T-cell (primary cell): ENCODE data around the gene CD4. TPM values are rescaled to one million over a fixed set of nuclear protein-coding genes. Genes with fewer than 3 reads are reported as not detected.
A peak's percentile ranks its signal among the peaks of the same experiment; 100 is the strongest.
"Not testable (repeated sequence)": the region's sequence is repeated elsewhere in the genome, so short reads cannot be mapped to it uniquely, and the experiment has no call there.

Experiments
- ATAC-seq, 4 experiments: fragments of 200-7000 bp in 3 of 4; fragments of 150-1000 bp in 1 of 4; cut with Tn5 transposase; replicated peaks in 1 of 4; 1 replicate in 3 of 4; 2 replicates in 1 of 4; pipeline ENCODE4 v1.10.0; 2021; ENCODE audit warnings: moderate library complexity in 3 of 4, mild to moderate bottlenecking in 2 of 4, moderate number of reproducible peaks in 1 of 4
- CTCF ChIA-PET, 2 donors: fragments of 300-600 bp; sonication (Branson Sonifier 250); formaldehyde crosslinking; loops; one replicate each; lab custom pipeline; 2022; ENCODE audit warnings: antibody characterized with exemption in 2 of 2; lab: Charles Lee
- POLR2A ChIA-PET, 2 donors: fragments of 300-600 bp; sonication (Branson Sonifier 250); formaldehyde crosslinking; loops; one replicate each; lab custom pipeline; 2022; ENCODE audit warnings: antibody characterized with exemption in 2 of 2; lab: Charles Lee
- DNase-seq, 35 experiments: peaks; one replicate each; pipeline versions ENCODE4 v3.0.0 to v3.0.0-alpha.2; 2013 to 2023
- H3K27ac ChIP-seq: one replicate; pipeline ENCODE4 v1.5.1; 2013; ENCODE audit warnings: low read length
- H3K27me3 ChIP-seq, 2 experiments: replicated peaks in 1 of 2; 1 replicate in 1 of 2; 2 replicates in 1 of 2; pipeline versions ENCODE4 v1.6.1 to v1.7.0; 2013; ENCODE audit warnings: low read length in 1 of 2, mixed read lengths in 1 of 2; ENCODE audit not compliant: control insufficient read depth in 2 of 2, insufficient read depth in 2 of 2; ENCODE audit errors: extremely low read depth in 1 of 2
- H3K36me3 ChIP-seq, 2 donors: 1 replicate in 1 of 2; 2 replicates in 1 of 2; pipeline versions ENCODE4 v1.6.1 to v1.7.0; 2013; ENCODE audit warnings: low read length in 1 of 2; ENCODE audit not compliant: control insufficient read depth in 2 of 2, insufficient read depth in 1 of 2; ENCODE audit errors: extremely low read depth in 1 of 2
- H3K4me1 ChIP-seq, 2 experiments: 1 replicate in 1 of 2; 2 replicates in 1 of 2; pipeline versions ENCODE4 v1.6.1 to v1.7.0; 2013; ENCODE audit warnings: low read length in 2 of 2, mixed read lengths in 1 of 2; ENCODE audit not compliant: insufficient read depth in 2 of 2, control insufficient read depth in 1 of 2; ENCODE audit errors: extremely low read depth in 1 of 2
- H3K4me3 ChIP-seq, 2 donors: 1 replicate in 1 of 2; 2 replicates in 1 of 2; pipeline versions ENCODE4 v1.5.1 to v1.7.0; 2013; ENCODE audit warnings: mild to moderate bottlenecking in 2 of 2, low read length in 1 of 2, moderate library complexity in 1 of 2; ENCODE audit not compliant: control insufficient read depth in 1 of 2; ENCODE audit errors: extremely low read depth in 1 of 2
- H3K9me3 ChIP-seq: 2 replicates; pipeline ENCODE4 v1.7.0; 2013
- H3K27ac Mint-ChIP-seq, 2 donors: one replicate each; pipeline ENCODE4 v1.8.0; 2020 to 2021; ENCODE audit warnings: mild to moderate bottlenecking in 2 of 2, mixed read lengths in 2 of 2
- H3K27me3 Mint-ChIP-seq, 2 donors: one replicate each; pipeline ENCODE4 v1.8.0; 2021 to 2022; ENCODE audit warnings: mixed read lengths in 2 of 2
- H3K36me3 Mint-ChIP-seq: one replicate; pipeline ENCODE4 v1.8.0; 2021; ENCODE audit warnings: mixed read lengths
- H3K4me1 Mint-ChIP-seq, 3 donors: one replicate each; pipeline ENCODE4 v1.8.0; 2020 to 2022; ENCODE audit warnings: mixed read lengths in 3 of 3, mild to moderate bottlenecking in 1 of 3
- H3K4me3 Mint-ChIP-seq, 3 donors: one replicate each; pipeline ENCODE4 v1.8.0; 2020 to 2022; ENCODE audit warnings: mild to moderate bottlenecking in 3 of 3, mixed read lengths in 3 of 3, moderate library complexity in 3 of 3
- H3K9me3 Mint-ChIP-seq, 3 donors: one replicate each; pipeline ENCODE4 v1.8.0; 2020 to 2022; ENCODE audit warnings: mixed read lengths in 3 of 3
- WGBS: methylation state at CpG from one replicate; pipeline ENCODE4 v1.1.5; 2013; ENCODE audit warnings: missing lambda C conversion rate; ENCODE audit not compliant: insufficient coverage; 5-methylcytosine and 5-hydroxymethylcytosine counted together
- total RNA-seq, 35 experiments: library from RNA in 6 of 35; stranded (reverse) in 6 of 35; fragments of 120-200 nt in 1 of 35; gene quantifications; one replicate each; pipeline versions ENCODE4 v1.2.1 to v1.2.4 and lab custom pipeline; 2013 to 2026

CD4 gene
- total RNA-seq (100 to 1,000 TPM; 126 to 205 (median 154) TPM), total RNA-seq (lab: John Stamatoyannopoulos, UW) (20.5 to 245 (median 118) reads per million in 29 experiments)
- total RNA-seq (2013): 134 TPM

DNA sequence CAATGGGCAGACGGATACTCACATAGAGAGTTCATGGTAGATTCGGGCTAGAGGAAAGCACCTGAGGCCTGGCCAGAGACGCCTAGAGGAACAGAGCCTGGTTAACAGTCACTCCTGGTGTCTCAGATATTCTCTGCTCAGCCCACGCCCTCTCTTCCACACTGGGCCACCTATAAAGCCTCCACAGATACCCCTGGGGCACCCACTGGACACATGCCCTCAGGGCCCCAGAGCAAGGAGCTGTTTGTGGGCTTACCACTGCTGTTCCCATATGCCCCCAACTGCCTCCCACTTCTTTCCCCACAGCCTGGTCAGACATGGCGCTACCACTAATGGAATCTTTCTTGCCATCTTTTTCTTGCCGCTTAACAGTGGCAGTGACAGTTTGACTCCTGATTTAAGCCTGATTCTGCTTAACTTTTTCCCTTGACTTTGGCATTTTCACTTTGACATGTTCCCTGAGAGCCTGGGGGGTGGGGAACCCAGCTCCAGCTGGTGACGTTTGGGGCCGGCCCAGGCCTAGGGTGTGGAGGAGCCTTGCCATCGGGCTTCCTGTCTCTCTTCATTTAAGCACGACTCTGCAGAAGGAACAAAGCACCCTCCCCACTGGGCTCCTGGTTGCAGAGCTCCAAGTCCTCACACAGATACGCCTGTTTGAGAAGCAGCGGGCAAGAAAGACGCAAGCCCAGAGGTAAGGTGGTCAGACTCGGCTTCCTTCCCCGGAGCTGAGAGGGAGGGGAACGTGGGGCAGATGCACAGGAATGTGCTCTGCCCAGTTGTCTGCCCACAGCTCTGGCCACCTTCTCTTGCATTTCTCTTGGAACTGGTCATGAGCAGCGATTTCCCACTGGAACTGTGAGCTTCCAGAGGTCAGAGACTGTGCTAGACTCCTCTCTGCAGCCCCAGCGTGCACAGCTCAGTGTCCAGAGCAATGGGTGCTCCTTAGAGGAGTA lies at the start of gene CD4:
Gene CD4 (plus strand): TSS at position 557 of the 953 bp plus-strand sequence. CDS start 10,611 bp downstream, outside the sequence.
- peak within 1 kb of the TSS; percentile 78 for H3K27ac ChIP-seq
- peaks cover 46 to 85% of the 10 kb centered on the region in 2 experiments for H3K4me1 ChIP-seq
- H3K4me3 ChIP-seq: peak within 1 kb of the TSS; percentile 71 to 88
- no peaks in the 10 kb centered on the region for H3K9me3 ChIP-seq
- no peaks in the 10 kb centered on the region for H3K27me3 Mint-ChIP-seq
- no peaks in the 10 kb centered on the region for H3K27me3 ChIP-seq
- peak; percentile 52 to 65 (median 59) for ATAC-seq
- H3K4me1 Mint-ChIP-seq: peaks cover 60 to 75% (median 72%) of the 10 kb centered on the region in 3 donors
- peak within 1 kb of the TSS; percentile 96 for H3K27ac Mint-ChIP-seq
- peak in 34 of 35 experiments; percentile 48 to 78 (median 66) for DNase-seq
- H3K4me3 Mint-ChIP-seq: peak within 1 kb of the TSS; percentile 86 to 94 (median 92)
- ChIA-PET CTCF (interaction anchor here (0.5 to 1.4 kb wide), 6 partner anchors 9 to 231 kb away, joined by 3 to 5 read pairs (median 3); no protein-coding TSS in a partner anchor), POLR2A (interaction anchor here (0.6 to 0.9 kb wide), 3 partner anchors 36 to 450 kb away, joined by 3 to 5 read pairs (median 4); partner anchors contain the start of genes MLF2 (in 1 of the 2) and ZNF384 (in 1 of the 2))
- H3K9me3 Mint-ChIP-seq: no peaks in the 10 kb centered on the region
- H3K36me3 Mint-ChIP-seq: peaks cover 3% of the 10 kb centered on the region
- 31% methylated on average over 15 of the region's 18 CpGs for WGBS
- no peaks in the 10 kb centered on the region for H3K36me3 ChIP-seq

- H3K36me3 Mint-ChIP-seq, POLR2A ChIA-PET, H3K9me3 Mint-ChIP-seq, H3K27me3 ChIP-seq, H3K9me3 ChIP-seq, H3K27ac Mint-ChIP-seq, H3K27ac ChIP-seq, H3K27me3 Mint-ChIP-seq, DNase-seq, H3K4me3 Mint-ChIP-seq, CTCF ChIA-PET, H3K4me3 ChIP-seq, ATAC-seq, H3K36me3 ChIP-seq: not testable (repeated sequence)
- peaks cover 5 to 17% of the 10 kb centered on the region in 2 experiments for H3K4me1 ChIP-seq
- WGBS: no CpG with 5 or more reads among the region's 12 CpGs
- peaks cover 14 to 16% (median 15%) of the 10 kb centered on the region in 3 donors for H3K4me1 Mint-ChIP-seq
These were observed 47.2 kb upstream of the CD4 start for GRCh38 chr12:6742080-6742479.

DNA sequence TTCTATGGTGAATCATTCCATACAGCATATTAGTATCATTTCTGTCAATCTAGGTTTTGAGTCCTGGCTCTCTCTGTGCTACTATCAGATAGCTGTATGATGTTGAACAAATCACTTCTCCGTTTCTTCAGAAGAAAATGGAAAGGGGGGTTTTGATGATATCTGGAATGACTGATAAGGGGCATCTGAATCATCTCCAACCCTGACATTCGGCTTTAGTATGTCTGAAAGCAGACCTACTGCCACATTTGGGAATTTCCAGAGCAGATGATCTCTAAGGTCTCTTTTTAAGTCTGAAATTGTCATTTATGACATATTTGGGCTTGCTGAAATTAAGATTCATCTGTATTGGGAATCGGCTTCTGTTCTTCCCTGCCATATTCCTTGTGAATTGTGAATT lies 46.5 kb upstream of the CD4 start:
- Histone ChIP-seq H3K27ac (no peak overlapping the region), H3K4me3 (no peak overlapping the region), H3K9me3 (no peaks in the 10 kb centered on the region), H3K27me3 (no peaks in the 10 kb centered on the region), H3K36me3 (peaks cover 5 to 17% of the 10 kb centered on the region in 2 donors), H3K4me1 (peaks cover 5 to 17% of the 10 kb centered on the region in 2 experiments)
- no CpG with 5 or more reads among the region's 3 CpGs for WGBS
- no peaks in the 10 kb centered on the region for H3K27me3 Mint-ChIP-seq
- ATAC-seq (no peak), DNase-seq (no peak)
- H3K9me3 Mint-ChIP-seq: no peaks in the 10 kb centered on the region
- H3K36me3 Mint-ChIP-seq: peaks cover 10% of the 10 kb centered on the region
- H3K4me1 Mint-ChIP-seq: peaks cover 15 to 16% (median 16%) of the 10 kb centered on the region in 3 donors
- H3K4me3 Mint-ChIP-seq: no peak overlapping the region
- ChIA-PET POLR2A (no interaction called here), CTCF (no interaction called here)
- H3K27ac Mint-ChIP-seq: no peak overlapping the region

DNA sequence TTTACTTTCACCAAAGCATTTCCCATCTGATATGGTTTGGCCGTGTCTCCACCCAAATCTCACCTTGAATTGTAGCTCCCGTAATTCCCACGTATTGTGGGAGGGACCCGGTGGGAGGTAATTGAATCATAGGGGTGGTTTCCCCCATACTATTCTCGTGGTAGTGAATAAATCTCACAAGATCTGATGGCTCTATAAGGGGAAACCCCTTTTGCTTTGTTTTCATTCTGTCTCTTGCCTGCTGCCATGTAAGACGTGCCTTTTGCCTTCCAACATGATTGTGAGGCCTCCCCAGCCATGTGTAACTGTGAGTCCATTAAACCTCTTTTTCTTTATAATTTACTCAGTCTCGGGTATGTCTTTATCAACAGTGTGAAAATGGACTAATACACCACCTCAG lies 46.0 kb upstream of the CD4 start:
- H3K4me1 Mint-ChIP-seq: peaks cover 15 to 16% (median 16%) of the 10 kb centered on the region in 3 donors
- 63% methylated on average over 2 of the region's 7 CpGs for WGBS
- H3K27me3 Mint-ChIP-seq, H3K9me3 ChIP-seq, H3K4me3 ChIP-seq, H3K9me3 Mint-ChIP-seq, H3K4me3 Mint-ChIP-seq, POLR2A ChIA-PET, DNase-seq, ATAC-seq, H3K27me3 ChIP-seq, H3K27ac Mint-ChIP-seq, H3K27ac ChIP-seq: not testable (repeated sequence)
- H3K36me3 ChIP-seq: peaks cover 5 to 22% of the 10 kb centered on the region in 2 donors
- peaks cover 14% of the 10 kb centered on the region for H3K36me3 Mint-ChIP-seq
- H3K4me1 ChIP-seq: peaks cover 5 to 17% of the 10 kb centered on the region in 2 experiments
- CTCF ChIA-PET: interaction anchor here in 1 of 2 donors (1.1 kb wide), 1 partner anchor 11 kb away, joined by 3 read pairs; no protein-coding TSS in a partner anchor

- peak; percentile 83 to 95 (median 92) for ATAC-seq
- Histone ChIP-seq H3K4me3 (no peak overlapping the region), H3K27ac (peak overlapping the region; percentile 8), H3K4me1 (peaks cover 5 to 17% of the 10 kb centered on the region in 2 experiments), H3K36me3 (peaks cover 12 to 48% of the 10 kb centered on the region in 2 donors), H3K9me3 (no peaks in the 10 kb centered on the region), H3K27me3 (no peaks in the 10 kb centered on the region)
- peaks cover 15 to 18% (median 16%) of the 10 kb centered on the region in 3 donors for H3K4me1 Mint-ChIP-seq
- H3K27me3 Mint-ChIP-seq: no peaks in the 10 kb centered on the region
- H3K27ac Mint-ChIP-seq: peak overlapping the region; percentile 90 to 92
- 80% methylated on average over 4 of the region's 13 CpGs for WGBS
- CTCF ChIA-PET: interaction anchor here in 1 of 2 donors (0.5 kb wide), 1 partner anchor 60 kb away, joined by 3 read pairs; no protein-coding TSS in a partner anchor
- H3K9me3 Mint-ChIP-seq: no peaks in the 10 kb centered on the region
- H3K36me3 Mint-ChIP-seq: peaks cover 23% of the 10 kb centered on the region
- peak in 18 of 35 experiments; percentile 13 to 57 (median 31) for DNase-seq
- no peak overlapping the region for H3K4me3 Mint-ChIP-seq
- POLR2A ChIA-PET: interaction anchor here in 1 of 2 donors (0.6 kb wide), 1 partner anchor 75 kb away, joined by 3 read pairs; no protein-coding TSS in a partner anchor
These were observed 43.4 kb upstream of the CD4 start for GRCh38 chr12:6745741-6746525.
